GM19240 (cell line): ENCODE data around the gene RPS16.
A peak's percentile ranks its signal among the peaks of the same experiment; 100 is the strongest.

Source experiments
- DNase-seq: peaks from one replicate; pipeline ENCODE4 v3.0.0; 2011; ENCODE audit warnings: low spot score; ENCODE audit not compliant: insufficient read length

The RPS16 gene

GRCh38 chr19:39422020-39422419 is 13.7 kb downstream of the RPS16 start:
- no peak for DNase-seq

- no peak for DNase-seq
These were observed 15.0 kb downstream of the RPS16 start for GRCh38 chr19:39420769-39421168.

- DNase-seq = no peak
These were observed 16.7 kb downstream of the RPS16 start for GRCh38 chr19:39419003-39419402.

- DNase-seq = no peak
These were observed 18.1 kb downstream of the RPS16 start for GRCh38 chr19:39417463-39418181.

GRCh38 chr19:39416152-39417120 is 19.3 kb downstream of the RPS16 start:
- DNase-seq = no peak

- DNase-seq = no peak
These were observed 20.4 kb downstream of the RPS16 start for GRCh38 chr19:39415111-39416046.

GRCh38 chr19:39413911-39414608 is 21.7 kb downstream of the RPS16 start:
- DNase-seq = no peak

GRCh38 chr19:39413272-39413910 is 22.4 kb downstream of the RPS16 start:
- DNase-seq = no peak

- DNase-seq = no peak
These were observed 22.9 kb downstream of the RPS16 start for GRCh38 chr19:39412867-39413271.

GRCh38 chr19:39412100-39412866 is 23.5 kb downstream of the RPS16 start, which contains the start of gene PLEKHG2:
Gene PLEKHG2 (plus strand): TSS chr19:39412669. CDS start chr19:39414087, 1,418 bp downstream.
- DNase-seq = peak; percentile 94

- DNase-seq = peak; percentile 60
These were observed 24.0 kb downstream of the RPS16 start for GRCh38 chr19:39411832-39412099.

GRCh38 chr19:39411081-39411831 is 24.5 kb downstream of the RPS16 start:
- no peak for DNase-seq

GRCh38 chr19:39410831-39411080 is 25.0 kb downstream of the RPS16 start:
- no peak for DNase-seq

- DNase-seq = no peak
These were observed 25.5 kb downstream of the RPS16 start for GRCh38 chr19:39410017-39410830.

- DNase-seq = no peak
These were observed 26.3 kb downstream of the RPS16 start for GRCh38 chr19:39409208-39410016.

- no peak for DNase-seq
These were observed 27.1 kb downstream of the RPS16 start for GRCh38 chr19:39408392-39409207.
